ENCODE measurements around the gene HMGB1. TPM values are rescaled to one million over a fixed set of nuclear protein-coding genes. Genes with fewer than 3 reads are reported as not detected.

The HMGB1 gene
- total and polyA plus RNA-seq, 2 of the 13 experiments (the other 11 are each of a cell fraction or from before 2014, with no cell fraction given) = 115 to 584 TPM

DNA sequence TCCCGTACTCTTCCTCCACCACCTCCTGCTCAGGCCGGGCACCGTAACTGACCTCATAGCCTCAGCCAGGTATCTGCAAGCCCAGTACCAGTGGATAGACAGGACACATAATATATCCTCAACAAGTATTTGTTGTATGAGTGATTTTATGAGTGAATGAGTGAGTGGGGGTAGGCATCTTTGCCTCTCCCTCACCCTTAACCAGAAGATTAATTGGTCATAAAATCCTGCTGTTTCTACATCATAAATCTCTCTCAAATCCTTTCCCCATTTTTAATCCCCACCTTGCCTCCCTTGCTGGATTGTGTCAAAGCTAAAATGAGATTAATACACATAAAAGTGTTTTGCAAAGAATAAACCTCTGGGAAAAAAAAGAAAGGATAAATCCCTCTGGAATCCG lies 44.4 kb upstream of the HMGB1 start:
- FAIRE-seq (no peak), DNase-seq (ENCODE audit: low spot score) (no peak), ATAC-seq (no peak)
- intact Hi-C loops (cut with micrococcal nuclease; ENCODE audit: unreplicated experiment) (no loop called here), in situ Hi-C loops (cut with HindIII; ENCODE audit: extremely low pct_ligation_motif_present, low pct_unique_long_range_greater_than_20kb) (no loop called here)
- Histone ChIP-seq H3K27me3 (ENCODE audit: control insufficient read depth in 1 of 2, insufficient read depth in 2 of 2, low read length in 2 of 2) (no peaks in the 10 kb centered on the region; a peak in 1 of 5 replicates), H3K9me3 (ENCODE audit: low read length) (no peaks in the 10 kb centered on the region), H3K4me3 (replicated peaks in 1 of 3; ENCODE audit: insufficient read depth in 1 of 3, low read depth in 2 of 3, low read length in 3 of 3) (no peak overlapping the region), H2AFZ (ENCODE audit: low read length) (no peak overlapping the region), H3K4me2 (ENCODE audit: low read depth, low read length) (no peak overlapping the region), H4K20me1 (ENCODE audit: insufficient read depth, low read length) (no peaks in the 10 kb centered on the region), H3K79me2 (ENCODE audit: insufficient read depth, low read length) (no peaks in the 10 kb centered on the region), H3K4me1 (ENCODE audit: insufficient read depth, low read length) (no peaks in the 10 kb centered on the region), H3K9ac (ENCODE audit: insufficient read depth, low read depth, low read length) (no peak overlapping the region), H3K36me3 (replicated peaks in 1 of 2; ENCODE audit: control insufficient read depth in 1 of 2, insufficient read depth in 2 of 2, low read length in 2 of 2) (no peaks in the 10 kb centered on the region), H3K27ac (ENCODE audit: extremely low read length, insufficient read depth, low read length) (no peak overlapping the region)
- ChIA-PET POLR2A (no interaction called here), CTCF (ENCODE audit: low intra/inter-chr PET ratio, low total read pairs) (no interaction called here)
- 21% methylated on average over 4 of the region's 4 CpGs for WGBS (ENCODE audit: low lambda C conversion rate)
- no TSS peak for BruUV-seq (replicated peaks)
- TF ChIP-seq ZFP62 (CRISPR knock-in tag; IDR thresholded peaks at IDR 0.05) (no peak), ZNF713 (CRISPR knock-in tag; IDR thresholded peaks at IDR 0.05) (no peak), GABPA (IDR thresholded peaks at IDR 0.05; ENCODE audit: low read depth, low read length) (no peak), GABPA (CRISPR knock-in tag; IDR thresholded peaks at IDR 0.05; ENCODE audit: low read depth) (no peak), ZNF264 (CRISPR knock-in tag; IDR thresholded peaks at IDR 0.05) (no peak)

DNA sequence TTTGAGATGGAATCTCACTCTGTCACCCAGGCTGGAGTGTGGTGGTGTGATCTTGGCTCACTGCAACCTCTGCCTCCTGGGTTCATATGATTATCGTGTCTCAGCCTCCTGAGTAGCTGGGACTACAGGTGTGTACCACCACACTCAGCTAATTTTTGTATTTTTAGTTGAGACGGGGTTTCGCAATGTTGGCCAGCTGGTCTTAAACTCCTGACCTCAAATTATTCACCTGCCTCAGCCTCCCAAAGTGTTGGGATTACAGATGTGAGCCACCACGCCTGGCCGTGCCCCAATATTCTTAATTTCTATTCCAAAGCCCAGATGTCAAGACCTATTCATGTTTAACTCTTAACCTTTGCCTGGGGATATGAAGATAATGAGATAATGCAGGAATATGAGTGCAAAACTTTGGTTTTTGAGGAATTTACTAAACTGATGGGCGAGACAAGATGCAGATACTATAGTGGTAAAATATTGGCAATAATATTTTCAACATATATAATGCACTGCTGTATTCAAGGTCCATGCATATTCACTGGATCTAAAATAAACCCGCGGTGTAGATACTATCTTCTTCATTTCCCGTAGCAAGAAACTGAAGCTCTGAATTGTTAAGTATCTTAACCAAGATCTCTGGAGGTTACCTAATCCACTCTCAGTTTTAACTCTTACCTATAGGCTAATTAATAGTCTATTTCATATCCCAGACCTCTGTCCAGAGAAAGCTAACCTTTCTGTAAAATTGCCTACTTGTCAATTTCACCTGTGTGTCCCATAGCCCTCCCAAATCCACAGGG lies 43.7 kb upstream of the HMGB1 start:
- H3K4me1 ChIP-seq (ENCODE audit: insufficient read depth, low read length) = no peaks in the 10 kb centered on the region
- H3K27ac ChIP-seq (ENCODE audit: extremely low read length, insufficient read depth, low read length) = no peak overlapping the region
- no peaks in the 10 kb centered on the region for H4K20me1 ChIP-seq (ENCODE audit: insufficient read depth, low read length)
- BruUV-seq (replicated peaks) = no TSS peak
- H3K9me3 ChIP-seq (ENCODE audit: low read length) = no peaks in the 10 kb centered on the region
- intact Hi-C loops (cut with micrococcal nuclease; ENCODE audit: unreplicated experiment) = no loop called here
- H3K79me2 ChIP-seq (ENCODE audit: insufficient read depth, low read length) = no peaks in the 10 kb centered on the region
- 48% methylated on average over 9 of the region's 9 CpGs for WGBS (ENCODE audit: low lambda C conversion rate)
- no peak overlapping the region for H3K4me2 ChIP-seq (ENCODE audit: low read depth, low read length)
- ATAC-seq (no peak), DNase-seq (ENCODE audit: low spot score) (no peak), FAIRE-seq (no peak)
- no peaks in the 10 kb centered on the region for H3K36me3 ChIP-seq (replicated peaks in 1 of 2; ENCODE audit: control insufficient read depth in 1 of 2, insufficient read depth in 2 of 2, low read length in 2 of 2)
- H3K27me3 ChIP-seq (ENCODE audit: control insufficient read depth in 1 of 2, insufficient read depth in 2 of 2, low read length in 2 of 2) = no peaks in the 10 kb centered on the region; a peak in 1 of 5 replicates
- H3K9ac ChIP-seq (ENCODE audit: insufficient read depth, low read depth, low read length) = no peak overlapping the region
- TF ChIP-seq RBAK (CRISPR knock-in tag; IDR thresholded peaks at IDR 0.05) (no peak), ZNF598 (CRISPR knock-in tag; IDR thresholded peaks at IDR 0.05; ENCODE audit: borderline replicate concordance) (no peak), CEBPB (IDR thresholded peaks at IDR 0.05; ENCODE audit: borderline replicate concordance, low read depth, low read length) (0 out of 2 replicates have a peak, but pooled peaks have one; percentile 7), NR1H2 (CRISPR knock-in tag; IDR thresholded peaks at IDR 0.05; ENCODE audit: borderline replicate concordance, low read depth) (no peak)
- TF ChIP-seq, protein P1, sequence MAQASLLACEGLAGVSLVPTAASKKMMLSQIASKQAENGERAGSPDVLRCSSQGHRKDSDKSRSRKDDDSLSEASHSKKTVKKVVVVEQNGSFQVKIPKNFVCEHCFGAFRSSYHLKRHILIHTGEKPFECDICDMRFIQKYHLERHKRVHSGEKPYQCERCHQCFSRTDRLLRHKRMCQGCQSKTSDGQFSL (CRISPR knock-in tag; IDR thresholded peaks at IDR 0.05) = no peak
- CTCF ChIA-PET (ENCODE audit: low intra/inter-chr PET ratio, low total read pairs) = no interaction called here
- H2AFZ ChIP-seq (ENCODE audit: low read length) = no peak overlapping the region
- POLR2A ChIA-PET = no interaction called here
- no peak overlapping the region for H3K4me3 ChIP-seq (replicated peaks in 1 of 3; ENCODE audit: insufficient read depth in 1 of 3, low read depth in 2 of 3, low read length in 3 of 3)
- in situ Hi-C loops (cut with HindIII; ENCODE audit: extremely low pct_ligation_motif_present, low pct_unique_long_range_greater_than_20kb) = no loop called here

Measured in HepG2 (cell line).